SKM-1 (cell line): ENCODE results near the gene EVC.

Experiments used
- DNase-seq: peaks from one replicate; lab custom pipeline; 2025; ENCODE audit not compliant: unreplicated experiment; lab: John Stamatoyannopoulos, UW

Gene EVC

DNA sequence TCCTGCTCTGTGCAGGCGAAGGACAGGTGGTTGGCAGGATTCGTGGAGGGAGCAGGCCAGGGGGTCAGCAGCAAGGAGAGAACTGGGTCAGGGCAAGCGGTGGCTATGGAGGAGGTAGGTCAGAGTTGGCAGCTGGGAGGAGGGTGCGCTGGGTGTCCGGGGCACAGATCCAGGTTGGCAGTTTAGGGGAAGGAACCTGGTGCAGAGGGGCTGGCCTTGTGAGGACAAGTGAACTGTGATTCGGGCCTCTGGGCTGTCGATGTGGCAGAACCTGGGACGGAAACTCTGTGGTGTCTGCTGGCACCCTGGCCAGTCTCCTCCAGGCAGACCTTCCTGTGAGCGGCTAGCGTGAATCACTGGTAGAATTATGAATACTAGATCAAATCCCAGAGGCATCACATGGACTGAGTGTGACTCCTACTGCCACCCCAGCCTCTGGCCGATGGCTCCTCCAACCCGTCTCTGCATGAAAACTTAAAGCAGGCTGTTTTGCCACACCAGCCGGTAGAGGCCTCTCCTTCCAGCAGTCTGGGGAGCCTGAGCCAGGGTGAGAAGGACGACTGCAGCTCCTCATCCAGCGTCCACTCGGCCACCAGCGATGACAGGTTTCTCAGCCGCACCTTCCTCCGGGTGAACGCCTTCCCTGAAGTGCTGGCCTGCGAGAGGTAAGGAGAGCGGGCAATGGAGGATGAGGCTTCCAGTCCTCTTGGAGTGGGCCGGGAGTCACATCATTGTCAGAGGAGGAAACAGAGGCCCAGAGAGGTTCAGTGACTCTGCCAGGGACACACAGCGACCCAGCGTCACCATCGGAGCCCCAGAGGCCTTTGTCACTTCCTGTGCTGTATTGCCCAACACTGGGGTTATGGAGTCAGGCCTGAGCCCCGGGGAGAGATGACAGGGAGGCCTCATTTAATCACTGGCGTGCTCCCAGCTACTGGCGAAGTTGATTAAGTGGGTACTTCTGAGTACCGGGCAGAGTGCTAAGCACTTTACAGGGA, 20.3 kb downstream of the EVC start:
- DNase-seq = no peak

DNA sequence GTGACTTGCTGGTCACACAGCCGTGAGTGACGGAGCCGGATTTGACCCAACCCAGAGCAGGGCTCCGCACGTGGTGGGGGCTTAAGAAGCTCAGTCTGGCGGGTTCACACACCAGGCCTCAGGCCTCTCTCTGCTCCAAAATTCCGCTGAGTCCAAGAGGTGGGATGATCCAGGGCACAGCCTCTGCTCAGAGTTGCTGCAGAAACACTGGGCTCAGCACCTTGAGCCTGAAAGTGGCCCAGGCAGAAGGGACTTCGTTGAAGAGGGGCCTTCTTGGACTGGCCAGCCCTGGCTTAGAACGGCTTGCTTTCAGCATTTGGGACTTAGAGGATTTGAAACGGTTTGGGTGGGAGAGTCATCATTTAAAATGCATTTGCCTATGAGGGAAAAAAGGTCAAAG, 21.2 kb downstream of the EVC start:
- DNase-seq = no peak

DNA sequence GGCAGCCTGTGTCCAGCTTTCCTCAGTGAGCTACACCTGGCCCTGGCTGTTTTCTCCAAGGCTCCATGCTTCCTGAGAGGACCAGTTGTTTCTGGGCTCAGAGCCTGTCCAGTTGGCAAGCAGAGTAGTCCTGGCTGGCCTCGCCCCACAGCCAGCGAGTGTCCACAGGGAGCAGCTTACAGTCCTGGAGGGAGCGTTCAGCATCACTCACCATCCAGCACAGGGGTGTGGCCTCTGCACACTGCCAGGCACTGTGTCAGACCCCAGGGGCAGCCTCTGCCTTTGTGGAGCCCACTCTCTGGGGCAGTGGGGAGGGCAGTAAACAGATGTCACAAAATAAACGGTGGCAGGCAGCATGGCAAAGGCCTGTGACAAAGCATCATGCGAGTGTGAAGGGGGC, 23.9 kb downstream of the EVC start:
- no peak for DNase-seq

DNA sequence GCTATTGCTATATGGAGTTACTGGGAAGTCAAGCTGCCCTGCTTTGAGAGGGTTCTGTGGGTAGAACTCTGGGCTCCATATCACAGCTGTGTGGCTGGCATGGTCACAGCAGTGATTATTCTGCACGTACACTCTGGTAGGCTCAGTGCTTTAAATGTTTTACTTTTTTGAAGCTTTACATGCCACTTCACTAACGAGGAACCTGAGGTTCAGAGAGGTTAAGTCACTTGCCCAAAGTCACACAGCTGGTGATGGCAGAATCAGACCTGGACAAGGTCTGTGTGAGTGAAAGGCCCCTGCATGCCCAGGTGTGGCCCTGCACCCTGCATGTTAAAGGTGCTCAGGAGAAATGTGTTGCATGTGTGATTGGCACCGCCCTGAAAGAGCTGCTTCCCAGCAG, 24.5 kb downstream of the EVC start:
- no peak for DNase-seq

DNA sequence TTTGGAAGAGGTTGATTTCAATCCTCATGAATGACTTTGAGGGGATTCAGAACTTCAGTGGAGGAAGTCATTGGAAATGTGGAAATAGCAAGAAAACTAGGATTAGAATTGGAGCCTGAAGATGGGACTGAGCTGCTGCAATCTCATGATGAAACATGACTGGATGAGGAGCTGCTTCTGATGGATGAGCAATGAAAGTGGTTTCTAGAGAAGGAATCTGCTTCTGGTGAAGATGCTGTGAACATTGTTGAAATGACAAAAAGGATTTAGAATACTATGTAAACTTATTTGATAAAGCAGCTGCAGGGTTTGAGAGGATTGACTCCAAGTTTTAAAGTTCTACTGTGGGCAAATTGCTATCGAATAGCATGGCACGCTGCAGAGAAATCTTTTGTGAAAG, 27.1 kb downstream of the EVC start:
- no peak for DNase-seq

DNA sequence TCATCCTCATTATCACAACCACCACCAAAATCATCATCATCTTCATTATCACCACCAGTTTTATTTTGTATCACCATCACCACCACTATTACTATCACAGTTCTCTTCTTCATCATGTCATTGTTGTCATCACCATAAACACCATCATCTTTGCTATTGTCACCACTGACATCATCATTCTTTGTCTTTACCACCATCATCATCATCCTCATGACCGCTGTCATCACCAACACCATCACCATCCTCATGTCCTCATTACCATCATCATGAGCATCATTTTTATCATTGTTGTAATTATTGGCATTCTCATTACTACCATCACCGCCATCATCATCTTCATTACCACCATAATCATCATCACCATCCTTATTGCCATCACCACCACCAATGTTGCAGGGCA, 31.4 kb downstream of the EVC start:
- no peak for DNase-seq

DNA sequence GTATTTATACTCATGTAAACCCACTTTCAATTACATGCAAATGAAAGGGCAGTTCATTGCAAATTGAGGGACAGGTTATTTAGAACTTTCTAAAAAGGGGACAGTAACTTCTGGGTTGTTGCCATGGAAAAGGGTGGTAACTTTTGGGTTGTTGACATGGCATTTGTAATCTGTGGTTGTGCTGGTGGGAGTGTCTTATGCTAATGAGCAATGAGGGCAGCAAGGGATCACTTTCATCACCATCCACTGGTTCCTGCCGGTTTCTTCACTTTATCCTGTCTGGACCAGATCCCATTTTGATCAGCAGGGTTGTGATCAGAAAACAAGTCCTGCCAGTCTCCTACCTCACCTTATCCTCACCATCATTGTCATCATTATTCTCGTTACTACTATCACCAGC, 32.0 kb downstream of the EVC start:
- DNase-seq = no peak

DNA sequence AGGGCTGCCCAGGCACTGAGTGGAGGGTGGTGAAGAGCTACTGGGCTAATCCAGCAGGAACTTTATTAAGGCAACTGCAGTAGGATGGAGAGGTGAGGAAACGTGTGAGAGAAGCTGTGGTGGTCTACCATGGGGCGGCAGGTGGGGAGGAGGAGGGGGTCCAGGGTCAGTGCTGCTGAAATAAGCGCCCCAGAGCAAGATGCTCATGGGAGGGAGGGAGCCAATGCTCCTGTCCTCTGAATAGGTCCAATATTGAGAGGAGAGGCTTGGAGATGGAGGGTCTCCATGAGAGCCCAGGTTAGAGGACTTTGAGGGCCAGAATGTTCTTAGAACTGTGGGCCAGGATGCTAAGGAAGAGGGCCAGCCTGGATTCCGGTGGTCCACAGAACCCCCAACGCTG, 35.2 kb downstream of the EVC start:
- no peak for DNase-seq

DNA sequence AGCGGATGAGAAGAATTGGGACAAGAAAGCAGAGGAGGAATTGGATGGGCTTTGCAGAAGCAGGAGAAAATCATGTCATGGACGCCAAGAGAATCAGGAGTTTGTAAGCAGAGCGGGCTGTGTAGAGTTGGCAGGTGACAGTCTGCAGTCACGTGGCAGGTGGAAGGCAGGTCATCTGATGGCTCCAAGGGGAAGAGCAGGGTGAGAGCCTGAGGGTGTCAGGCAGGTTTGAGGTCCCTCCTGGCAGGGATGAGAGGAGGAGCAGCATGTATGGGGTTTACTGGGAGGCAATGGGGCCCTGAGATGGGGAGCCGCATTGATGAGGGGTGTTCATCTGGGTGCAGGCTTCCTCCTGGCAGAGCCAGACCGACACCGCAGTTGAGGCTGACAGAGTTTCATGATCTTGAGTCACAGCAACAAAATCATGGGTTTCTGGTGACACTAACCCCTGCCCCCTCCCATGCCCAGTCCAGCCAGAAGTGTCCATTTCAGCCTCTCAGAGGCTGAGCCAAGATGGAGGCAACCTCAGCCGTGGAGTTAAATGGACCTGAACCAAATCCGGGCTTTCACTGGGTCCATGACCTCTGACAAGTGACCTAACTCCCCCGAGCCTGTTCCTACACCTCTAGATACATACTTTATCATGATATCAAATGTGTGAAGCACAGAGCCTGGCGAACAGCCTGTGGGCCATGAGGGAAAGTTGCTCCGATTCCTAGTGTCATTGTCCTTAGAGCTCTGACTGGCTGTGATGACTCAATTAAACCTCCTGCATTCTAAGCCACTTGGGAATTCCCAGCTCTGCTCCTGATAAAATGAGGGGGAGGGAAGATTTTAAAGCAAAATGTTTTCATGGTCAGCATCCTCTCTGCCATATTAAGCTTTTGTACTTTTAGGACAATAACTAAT, 36.1 kb downstream of the EVC start:
- DNase-seq = no peak

DNA sequence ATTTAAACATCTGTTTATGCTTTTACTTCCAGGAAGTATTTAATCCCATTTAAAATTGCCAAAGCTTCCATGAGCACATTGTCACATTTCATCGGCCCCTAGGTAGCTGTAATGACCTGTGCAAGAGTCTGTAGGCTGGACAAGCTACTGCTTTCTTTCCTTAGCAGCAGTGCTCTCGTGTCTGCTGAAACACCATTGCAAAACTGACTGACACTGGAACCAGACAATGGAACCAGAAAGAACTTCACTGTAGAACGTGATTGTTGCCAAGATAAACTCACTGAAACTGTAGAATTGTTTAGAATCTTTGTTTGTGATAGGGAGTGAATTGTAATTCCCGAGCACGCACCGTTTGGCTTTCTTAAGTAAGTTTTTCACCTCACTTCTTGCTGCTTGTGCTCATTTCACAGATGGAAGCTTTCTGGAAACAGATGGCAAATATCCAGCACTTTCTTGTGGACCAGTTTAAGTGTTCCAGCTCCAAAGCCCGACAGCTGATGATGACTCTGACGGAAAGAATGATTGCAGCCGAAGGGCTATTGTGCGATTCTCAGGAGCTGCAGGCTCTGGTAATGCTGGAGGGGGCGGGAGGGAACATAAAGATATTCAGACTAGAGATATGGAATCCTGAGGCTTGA, 36.9 kb downstream of the EVC start:
- no peak for DNase-seq

DNA sequence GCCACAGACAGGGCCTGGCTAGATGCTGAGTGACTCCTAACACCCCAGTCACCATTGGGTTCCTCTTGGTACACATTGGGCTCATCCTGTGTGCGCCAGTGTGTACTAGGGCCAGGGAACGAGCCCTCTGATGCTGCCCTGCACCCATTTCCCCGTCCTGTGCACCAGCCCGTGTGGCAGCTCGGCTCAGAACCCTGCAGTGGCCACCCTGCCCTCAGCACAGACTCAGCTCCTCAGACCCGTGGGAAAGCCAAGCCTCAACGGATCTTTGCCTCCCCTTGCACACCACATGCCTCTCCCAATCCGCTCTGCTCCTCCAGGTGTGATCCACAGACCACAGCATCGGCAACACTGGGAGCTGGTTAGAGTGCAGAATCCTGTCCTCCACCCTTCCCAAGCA, 38.6 kb downstream of the EVC start:
- no peak for DNase-seq

DNA sequence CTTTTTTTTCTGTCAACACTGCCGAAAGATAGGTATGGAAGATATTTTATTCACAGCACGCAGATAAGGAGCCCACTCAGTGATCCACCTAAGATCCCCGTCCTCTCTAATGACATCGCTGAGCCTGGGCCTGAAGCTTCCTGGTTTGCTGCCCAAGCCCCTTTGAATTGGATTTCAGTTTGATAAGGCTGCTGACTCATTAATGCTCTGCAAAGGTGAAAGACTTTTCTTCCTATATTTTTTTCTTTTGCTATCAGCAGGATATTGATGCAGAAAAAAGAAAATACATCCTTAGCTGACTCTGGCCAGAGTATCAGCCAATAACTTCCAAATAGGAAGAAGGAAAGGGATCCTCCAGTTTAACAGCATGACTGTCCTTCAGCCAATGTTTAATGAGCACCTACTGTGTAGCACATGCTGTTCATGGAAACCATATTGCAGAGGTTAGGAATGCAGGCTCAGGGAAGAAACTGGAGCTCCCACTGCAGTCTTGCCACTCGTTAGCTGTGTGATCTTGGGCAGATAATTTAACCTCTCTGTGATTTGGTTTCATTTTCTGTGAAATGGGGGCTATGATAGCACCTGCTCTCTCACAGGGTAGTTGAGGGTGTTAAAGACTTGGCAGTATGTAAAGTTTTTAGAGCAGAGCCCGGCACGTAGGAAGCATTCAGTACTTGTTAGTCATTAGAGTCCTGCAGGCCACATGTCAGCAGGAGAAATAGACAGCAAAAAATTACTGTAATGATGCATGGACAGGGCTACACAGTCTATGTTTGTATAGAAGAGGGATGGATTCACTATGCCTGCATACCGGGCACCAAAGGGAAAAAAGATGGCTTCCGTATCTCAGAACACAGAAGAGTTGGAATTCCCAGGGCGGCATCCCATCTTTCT, 39.3 kb downstream of the EVC start:
- DNase-seq = no peak

DNA sequence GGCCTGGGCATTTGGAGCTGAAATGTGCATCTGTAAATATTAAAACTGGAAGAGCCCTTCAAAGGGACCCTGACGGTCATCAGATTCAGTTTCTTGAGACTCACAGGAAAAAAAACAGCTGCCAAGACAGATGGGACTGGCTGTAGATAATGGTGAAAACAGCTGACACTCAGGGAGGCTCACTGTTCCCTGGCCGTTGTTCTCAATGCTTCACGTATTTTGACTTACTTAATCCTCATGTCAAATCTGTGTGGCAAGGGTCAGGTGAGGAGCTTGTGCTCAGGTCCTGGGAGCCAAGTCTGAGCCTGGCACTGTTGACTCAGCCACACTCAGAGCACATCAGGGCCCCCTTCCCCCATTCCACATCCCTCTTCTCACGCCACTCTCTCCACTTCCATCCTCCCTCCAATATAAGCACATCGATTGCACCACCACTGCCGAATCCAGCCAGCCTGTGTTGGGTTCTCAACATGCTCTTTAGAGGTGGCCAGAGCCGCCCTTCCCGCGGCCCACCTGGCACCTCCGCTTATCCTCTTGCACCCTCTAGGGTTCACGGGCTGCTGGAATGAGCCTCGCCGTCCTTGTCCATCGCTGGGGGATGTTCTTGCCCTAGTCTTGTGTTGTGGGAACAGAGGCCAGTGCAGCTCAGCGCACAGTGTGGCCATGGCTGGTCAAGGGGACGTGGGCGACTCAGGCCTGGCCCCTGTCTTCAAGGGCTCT, 40.1 kb downstream of the EVC start:
- DNase-seq = no peak

DNA sequence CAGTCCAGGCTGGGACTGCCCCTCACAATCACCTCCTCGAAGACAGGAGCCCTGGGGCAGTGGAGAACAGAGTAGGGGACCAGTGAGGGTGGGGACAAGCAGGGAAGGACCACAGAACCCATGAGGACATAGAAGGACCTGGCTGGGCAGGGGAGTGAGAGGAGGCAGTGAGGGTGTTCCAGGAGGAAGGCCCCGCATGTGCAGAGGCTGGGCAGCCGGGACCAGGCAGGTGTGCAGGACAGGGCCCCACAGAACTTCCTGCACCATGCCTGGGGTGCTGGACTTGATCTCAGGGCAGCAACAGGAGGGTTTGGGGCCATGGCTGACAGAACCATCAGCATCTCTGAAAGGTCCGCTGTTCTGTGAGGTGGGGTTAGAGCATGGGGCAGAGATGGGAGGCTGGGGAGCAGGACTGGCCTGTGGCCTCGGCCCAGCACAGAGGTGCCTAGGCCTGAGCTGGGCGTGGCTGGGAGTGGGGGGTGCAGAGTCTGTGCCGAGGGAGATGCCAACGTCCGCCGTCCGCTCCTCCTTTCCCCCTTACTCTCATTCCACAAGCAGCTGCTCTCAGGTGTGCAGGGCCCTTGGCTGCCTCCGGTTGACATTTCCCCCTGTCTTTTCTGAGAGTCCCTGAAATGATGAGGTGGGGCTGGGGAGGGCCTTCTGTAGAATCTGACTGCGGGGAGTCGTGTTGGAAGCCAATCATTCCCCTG, 40.8 kb downstream of the EVC start:
- no peak for DNase-seq

DNA sequence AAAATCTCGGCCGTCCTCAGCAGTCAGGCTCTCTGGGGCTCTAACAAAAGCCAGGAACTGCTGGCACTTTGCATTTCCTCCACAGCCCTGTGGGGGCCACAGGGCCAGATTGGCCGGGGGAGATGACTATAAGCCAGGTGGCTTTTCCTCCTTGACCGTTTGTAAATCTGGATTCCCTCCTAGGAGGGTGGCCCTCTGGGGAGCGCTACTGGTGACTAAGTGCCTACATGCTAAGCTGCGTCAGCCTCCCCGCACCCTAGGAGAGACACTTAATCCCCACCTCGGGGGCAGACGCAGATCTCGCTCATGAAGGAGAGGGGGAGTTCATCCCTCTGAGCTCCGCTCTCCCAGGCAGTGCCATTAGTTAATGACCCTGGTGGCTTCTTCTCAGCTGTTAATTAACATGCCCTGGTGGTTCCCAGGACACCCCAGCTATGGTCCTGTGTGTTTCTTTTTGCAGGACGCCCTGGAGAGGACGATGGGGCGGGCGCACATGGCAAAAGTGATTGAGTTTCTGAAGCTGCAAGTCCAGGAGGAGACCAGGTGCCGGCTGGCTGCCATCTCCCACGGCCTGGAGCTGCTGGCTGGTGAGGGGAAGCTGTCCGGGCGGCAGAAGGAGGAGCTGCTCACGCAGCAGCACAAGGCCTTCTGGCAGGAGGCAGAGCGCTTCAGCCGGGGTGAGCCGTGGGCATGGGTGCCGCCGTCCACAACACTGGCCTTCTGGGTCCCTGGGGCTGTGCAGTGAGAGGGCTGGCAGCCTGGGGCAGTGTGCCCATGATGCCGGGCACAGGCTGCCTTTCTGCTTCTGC, 41.6 kb downstream of the EVC start:
- no peak for DNase-seq

DNA sequence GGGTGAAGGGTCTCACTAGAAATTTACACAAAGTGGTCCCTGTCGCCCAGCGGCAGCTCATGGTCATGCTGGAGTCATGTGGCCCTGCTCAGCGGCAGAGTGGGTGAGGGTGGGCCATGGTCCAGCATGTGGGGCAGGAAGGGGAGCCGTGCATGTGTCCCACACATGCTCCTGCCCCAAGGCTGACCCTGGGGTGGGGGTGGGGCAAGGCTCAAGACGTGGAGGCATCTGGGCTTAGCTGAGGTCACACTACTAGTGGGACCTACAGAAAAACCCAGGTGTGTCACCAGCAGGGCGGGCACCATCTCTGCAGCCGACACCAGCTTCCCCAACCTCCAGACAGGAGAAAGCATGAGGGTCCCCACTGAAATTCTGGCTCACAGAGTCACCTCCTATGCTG, 42.4 kb downstream of the EVC start:
- DNase-seq = no peak

DNA sequence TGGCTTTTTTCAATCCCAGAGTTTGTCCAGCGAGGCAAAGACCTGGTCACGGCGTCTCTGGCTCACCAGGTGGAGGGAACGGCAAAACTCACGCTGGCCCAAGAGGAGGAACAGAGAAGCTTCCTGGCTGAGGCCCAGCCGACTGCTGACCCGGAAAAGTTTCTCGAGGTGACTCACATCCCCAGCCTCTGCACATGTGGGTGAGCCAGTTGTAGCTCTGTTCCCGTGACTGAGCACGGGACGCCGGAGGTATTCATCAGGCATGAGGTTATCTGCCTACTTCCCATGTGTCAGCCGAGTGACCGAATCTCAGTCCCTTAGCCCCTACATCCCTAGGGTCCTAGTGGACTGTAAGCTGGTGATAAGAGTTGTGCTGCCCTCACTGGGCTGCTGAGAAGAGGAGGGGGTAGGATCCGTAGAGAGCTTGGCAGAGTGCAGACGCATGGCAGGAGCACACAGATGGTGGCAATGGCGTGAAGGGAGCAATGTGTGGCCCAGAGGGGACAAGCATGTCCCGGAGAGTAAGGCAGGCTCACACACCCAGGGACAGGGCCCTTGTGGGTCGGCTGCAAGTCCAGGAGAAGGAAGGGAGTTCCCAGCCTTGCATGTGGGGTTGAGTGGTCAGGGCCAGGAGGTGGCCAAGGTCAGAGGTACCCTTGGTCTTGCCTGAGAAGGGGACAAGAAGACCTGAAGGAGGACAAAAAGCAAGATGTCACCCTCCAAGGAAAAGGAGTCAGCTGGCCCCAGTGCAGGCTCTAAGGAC, 42.9 kb downstream of the EVC start:
- DNase-seq = no peak

DNA sequence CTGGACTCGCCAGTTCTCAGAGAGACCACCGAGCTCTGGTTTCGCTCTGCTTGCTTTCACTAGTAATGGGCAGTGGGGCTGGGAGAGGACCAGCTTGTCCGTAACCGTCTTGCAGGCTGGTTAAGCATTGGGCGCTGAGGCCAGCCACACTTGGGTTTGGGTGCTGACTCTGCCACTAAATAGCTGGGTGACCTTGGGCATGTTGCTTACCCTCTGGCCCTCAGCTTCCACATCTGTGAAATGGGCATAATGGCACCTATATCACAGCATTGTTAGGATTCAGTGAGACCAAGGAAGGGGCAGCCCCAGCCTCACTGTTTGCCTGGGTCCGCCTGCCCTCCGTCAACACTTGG, 43.5 kb downstream of the EVC start:
- no peak for DNase-seq
